HG03460 (cell line): ENCODE data around the gene SPATS2L.
A peak's percentile ranks its signal among the peaks of the same experiment; 100 is the strongest.

ENCODE experiments used
- ATAC-seq: cut with Tn5 transposase; IDR thresholded peaks from one replicate; pipeline ENCODE4 v1.9.1; 2021; ENCODE audit not compliant: unreplicated experiment

SPATS2L gene

DNA sequence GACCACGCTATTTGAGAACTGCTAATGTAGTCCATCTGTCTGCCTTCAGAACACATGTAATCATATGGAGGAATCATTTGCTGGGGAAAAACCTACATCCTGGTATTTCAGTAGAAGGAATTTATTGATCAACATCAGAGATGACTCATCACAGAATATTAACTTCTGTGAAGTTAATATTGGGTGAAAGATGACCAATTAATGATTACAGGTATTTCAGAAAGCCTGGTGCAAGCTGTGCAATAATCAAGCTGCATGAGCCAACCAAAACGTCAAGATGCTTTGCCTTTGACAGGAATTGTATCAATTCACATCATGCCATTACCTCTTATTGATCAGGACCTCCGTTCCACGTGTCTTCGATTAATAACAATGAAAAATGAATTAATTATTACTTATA is 9.4 kb upstream of the SPATS2L start:
- ATAC-seq = no peak

DNA sequence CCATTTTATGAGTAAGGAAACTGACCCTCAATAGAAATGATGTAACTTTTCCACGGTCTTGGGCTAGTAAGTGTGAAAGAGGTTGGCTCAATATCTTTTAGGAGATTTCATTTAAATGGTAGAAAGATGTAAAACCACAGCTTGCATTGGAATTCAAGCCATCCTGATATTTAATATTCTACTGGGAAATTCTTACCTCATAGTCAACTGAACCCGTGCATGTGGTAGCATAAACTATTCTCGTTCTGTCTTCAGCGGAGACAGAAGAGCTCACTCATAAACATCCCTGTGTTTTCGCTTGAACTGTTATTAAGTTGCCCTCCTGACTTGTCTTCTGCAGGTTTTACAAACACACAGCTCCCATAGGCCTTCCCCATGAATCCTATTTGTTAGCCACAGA is 8.5 kb upstream of the SPATS2L start:
- ATAC-seq = no peak

- no peak for ATAC-seq
These were observed 7.7 kb upstream of the SPATS2L start for GRCh38 chr2:200298816-200299215.

DNA sequence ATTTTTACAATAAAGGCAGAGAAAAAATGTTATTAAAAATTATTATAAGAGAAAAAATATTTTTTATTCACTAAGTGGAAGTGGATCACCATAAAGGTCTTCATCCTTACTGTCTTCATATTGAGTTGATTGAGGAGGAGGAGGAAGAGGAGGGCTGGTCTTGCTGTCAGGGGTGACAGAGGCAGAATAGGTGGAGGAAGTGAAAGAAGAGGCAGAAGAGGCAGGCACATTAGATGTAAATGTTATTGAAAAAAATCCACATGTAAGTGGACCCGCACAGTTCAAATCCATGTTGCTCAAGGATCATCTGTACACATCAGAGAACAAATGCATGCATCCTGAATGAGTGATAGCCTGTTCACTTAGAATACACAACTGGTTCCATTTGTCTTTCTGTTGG is 6.4 kb upstream of the SPATS2L start:
- ATAC-seq = no peak

DNA sequence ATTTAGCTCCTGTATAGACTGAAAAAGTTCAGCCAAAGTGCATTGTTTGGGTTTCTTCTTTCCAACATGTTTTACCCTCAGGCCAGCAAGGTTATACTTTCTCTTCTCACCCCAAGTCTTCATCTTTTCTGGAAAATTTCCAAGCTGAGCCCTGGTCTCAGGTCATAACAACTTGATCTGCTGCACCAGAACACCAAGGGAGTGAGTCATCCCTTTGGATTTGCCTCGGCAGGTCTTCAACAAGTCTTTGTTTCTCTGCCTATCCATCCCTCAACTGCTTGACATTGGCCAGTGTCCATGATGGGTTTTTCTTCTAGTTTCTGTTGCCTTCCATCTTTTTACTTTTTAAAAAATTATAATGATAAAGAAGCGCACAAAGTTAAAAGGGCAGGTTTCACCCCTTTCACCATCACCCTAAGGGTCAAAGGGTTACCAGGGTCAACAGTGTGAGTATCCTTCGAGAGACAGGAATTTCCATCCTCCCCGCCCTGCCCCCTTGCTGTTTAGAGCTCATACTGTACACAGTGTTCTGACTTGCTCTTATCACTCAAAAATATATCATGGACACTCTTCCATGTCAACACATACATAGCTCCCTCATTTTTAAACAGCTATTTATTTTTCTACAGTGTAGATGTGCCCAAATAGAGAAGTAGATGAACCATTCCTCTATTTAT is 5.7 kb upstream of the SPATS2L start:
- ATAC-seq = no peak

GRCh38 chr2:200301953-200302858 is 4.3 kb upstream of the SPATS2L start:
- ATAC-seq = no peak

GRCh38 chr2:200302940-200303727 is 3.4 kb upstream of the SPATS2L start:
- ATAC-seq = no peak

- ATAC-seq = peak; percentile 6
These were observed 697 bp upstream of the SPATS2L start for GRCh38 chr2:200305797-200306195.

DNA sequence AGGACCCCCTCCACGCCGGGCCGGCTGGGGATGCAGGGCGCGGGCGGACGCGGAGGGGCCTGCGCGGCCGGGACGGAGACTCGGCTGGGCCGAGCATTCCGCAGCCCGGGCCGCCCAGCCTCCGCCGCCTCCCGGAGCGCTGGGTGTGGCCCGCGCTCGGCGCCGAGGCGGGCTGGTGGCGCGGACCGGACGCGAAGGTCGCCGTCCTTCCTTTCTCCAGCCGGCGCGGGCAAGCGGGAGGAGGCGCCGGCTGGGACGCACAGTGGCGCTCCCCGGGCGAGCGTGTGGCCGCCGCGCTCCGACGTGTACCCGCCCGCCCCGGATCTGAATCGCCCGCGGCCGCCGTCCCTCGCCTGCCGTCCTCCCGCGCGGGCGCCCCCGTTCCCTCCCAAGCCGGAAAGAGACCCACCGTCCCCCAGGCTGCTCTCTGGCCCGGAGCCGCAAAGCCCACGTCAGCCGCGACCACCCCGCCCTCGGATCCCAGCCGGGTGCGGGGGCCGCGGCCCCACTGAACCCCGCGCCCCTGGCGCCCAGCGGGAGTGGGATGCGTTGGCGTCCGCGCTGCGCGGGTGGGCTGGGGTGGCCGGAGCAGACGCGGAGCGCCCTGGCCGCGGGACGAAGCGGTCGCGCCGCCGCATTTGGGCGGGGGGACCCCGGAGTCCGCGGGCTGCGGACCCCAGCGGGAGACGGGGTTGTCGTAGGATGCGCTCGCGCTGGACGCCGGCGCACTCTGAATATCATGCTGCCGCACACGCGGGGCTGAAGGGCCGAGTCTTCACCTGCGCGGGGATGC is 634 bp downstream of the SPATS2L start:
- ATAC-seq = peak; percentile 52

GRCh38 chr2:200307724-200308545 is 1.4 kb downstream of the SPATS2L start:
- no peak for ATAC-seq

GRCh38 chr2:200308546-200309295 is 2.2 kb downstream of the SPATS2L start:
- ATAC-seq = no peak

DNA sequence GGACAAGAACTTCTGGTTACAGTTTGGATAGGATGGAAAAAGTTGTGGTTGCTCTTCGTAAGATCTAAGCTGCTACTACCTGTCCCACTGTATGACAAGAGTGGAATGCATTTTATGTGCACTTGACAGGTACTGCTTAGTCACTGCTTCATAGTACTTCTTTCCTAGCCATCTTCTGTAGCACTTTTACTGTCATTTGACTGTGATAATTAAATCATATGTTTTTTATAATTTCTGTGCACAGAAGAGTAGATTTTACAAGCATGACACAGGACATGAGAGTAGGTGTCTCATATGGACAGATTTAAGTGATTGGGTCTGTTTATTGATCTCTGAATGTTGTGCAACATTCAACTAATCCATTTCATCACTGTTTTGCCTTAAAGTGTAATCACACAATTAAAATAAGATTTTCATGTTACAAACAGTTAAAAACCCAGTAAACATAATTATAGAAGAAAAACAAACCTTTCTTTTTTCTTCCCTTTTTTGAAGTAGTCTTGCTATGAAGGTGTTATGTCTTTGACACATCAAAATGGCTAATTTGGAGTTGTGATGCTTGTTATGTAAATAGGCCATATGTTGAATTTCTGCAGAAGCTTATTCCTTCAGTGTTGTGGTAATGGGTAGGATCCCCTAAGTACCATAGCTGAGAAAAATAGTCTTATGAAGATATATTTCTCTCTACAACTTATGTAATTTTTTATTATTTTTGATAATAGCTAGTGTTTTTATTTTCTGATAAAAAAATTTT is 3.0 kb downstream of the SPATS2L start:
- no peak for ATAC-seq

DNA sequence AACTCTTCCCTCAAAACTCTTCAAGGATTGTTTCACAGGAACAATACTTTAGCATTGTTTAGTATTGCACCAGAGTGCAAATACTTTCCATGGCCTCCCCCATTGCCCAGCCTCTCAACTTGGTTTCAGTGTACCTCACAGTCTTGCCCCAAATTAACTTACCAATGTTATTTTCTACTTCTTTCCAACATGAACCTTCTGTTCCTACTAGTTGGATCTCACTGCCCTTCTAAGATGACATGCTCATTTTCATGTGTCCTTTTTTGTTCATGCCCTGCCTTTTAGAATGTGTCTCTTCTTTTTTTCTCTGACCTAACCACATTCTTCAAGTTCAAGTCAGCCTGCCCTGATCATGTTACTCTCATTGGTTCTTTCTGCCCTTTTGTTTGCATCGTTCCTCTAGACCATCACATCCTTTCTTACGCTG is 4.1 kb downstream of the SPATS2L start:
- ATAC-seq = no peak

GRCh38 chr2:200311139-200311538 is 4.6 kb downstream of the SPATS2L start:
- ATAC-seq = no peak

- ATAC-seq = no peak
These were observed 8.6 kb downstream of the SPATS2L start for GRCh38 chr2:200314976-200315567.

GRCh38 chr2:200317975-200318374 is 11.5 kb downstream of the SPATS2L start:
- ATAC-seq = no peak

DNA sequence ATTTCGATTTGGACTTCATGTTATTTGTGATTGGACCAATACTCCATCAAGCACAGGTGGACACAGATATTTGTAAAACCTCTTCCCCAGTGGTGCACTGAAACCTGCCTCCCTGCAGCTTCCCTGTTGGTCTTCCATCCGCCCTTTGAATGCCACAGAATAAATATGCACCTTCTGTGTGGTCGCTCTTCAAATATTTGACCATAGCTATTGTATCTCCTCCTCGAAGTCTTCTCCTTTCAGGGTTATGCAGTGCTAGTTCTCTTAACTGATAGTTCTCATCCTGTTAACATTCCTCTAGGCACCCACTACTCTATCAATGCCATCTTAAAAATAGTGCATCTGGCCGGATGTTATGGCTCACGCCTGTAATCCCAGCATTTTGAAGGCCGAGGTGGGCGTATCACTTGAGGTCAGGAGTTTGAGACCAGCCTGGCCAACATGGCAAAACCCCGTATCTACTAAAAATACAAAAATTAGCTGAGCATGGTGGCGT is 12.5 kb downstream of the SPATS2L start:
- no peak for ATAC-seq
